ENCODE data around the gene ARHGAP1. TPM values are rescaled to one million over a fixed set of nuclear protein-coding genes. Genes with fewer than 3 reads are reported as not detected.

Gene ARHGAP1
- total RNA-seq, 1 donor from 2014 or later, result 104 TPM

DNA sequence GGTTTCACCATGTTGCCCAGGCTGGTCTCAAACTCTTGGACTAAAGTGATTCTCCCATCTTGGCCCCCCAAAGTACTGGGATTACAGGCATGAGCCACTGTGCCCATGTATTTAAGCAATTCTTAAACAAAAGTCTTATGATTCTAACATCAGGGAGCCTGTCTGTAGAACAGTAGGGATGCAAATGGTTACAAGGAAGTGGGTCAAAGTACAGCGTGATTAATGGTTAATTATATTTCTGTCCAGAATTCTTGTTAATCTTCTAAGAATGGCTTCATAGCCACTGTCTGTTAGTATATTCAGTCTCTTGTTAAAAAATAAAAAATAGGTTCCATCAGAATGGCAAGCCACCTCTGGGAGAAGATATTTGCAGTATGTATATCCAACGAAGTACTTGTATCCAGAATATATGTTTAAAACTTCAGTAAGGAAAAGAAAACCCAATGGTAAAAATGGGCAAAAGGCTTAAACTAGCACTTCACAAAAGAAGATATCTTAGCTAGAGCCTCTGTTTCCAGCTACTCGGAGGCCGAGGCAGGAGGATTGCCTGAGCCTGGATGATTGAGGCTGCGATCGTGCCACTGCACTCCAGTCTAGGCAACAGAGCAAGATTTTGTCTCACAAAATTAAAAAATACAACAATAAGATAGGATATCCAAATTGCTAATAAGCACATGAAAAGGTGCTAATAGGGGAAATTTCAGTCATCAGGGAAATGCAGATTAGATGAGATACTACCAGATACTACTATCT, 60.2 kb downstream of the ARHGAP1 start:
- intact Hi-C loops (cut with DNase I), result no loop called here
- no peak for TF ChIP-seq CTCF (IDR thresholded peaks at IDR 0.05)
- H3K36me3 ChIP-seq, result peaks cover 9 to 17% of the 10 kb centered on the region in 2 donors

DNA sequence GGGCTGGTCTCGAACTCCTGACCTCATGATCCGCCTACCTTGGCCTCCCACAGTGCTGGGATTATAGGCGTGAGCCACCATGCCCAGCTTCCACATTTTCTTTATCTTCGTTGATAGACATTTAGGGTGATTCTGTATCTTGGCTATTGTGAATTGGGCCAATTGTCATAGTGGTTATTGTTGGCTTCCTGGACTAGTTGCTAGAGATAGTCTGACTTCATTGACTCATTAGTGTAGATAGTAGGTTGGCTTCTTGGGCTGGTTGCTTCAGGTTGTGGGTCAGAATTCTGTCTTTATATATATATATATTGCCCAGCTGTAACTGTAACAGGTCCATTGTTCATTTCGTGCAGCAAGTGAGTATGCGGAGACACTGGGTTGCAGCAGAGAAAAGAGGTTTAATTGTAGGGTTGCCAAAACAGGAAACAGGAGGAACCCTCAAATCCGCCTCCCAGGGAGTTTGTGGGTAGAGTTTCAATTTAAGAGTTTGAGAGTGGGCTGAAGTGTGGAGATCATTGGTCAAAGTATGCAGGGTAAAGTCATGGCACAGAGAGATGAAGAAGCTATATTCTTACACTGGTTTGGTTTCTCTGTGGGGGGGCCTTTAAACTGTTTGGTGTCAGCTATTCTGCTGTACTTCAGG, 61.1 kb downstream of the ARHGAP1 start:
- Histone ChIP-seq H3K36me3 (peaks cover 6 to 8% of the 10 kb centered on the region in 2 donors), H3K9me3 (no peaks in the 10 kb centered on the region), H3K27ac (no peak overlapping the region), H3K27me3 (no peaks in the 10 kb centered on the region), H3K4me3 (no peak overlapping the region), H3K4me1 (no peaks in the 10 kb centered on the region)
- DNase-seq (ENCODE audit: low spot score in 2 of 2), result no peak
- intact Hi-C loops (cut with DNase I), result no loop called here
- TF ChIP-seq CTCF (IDR thresholded peaks at IDR 0.05), result no peak

More for the DNA sequence above, 60.2 kb downstream of the ARHGAP1 start:
- Histone ChIP-seq H3K9me3 (no peaks in the 10 kb centered on the region), H3K27me3 (no peaks in the 10 kb centered on the region), H3K4me3 (no peak overlapping the region), H3K4me1 (no peaks in the 10 kb centered on the region), H3K27ac (no peak overlapping the region)
- no peak for DNase-seq (ENCODE audit: low spot score in 2 of 2)

DNA sequence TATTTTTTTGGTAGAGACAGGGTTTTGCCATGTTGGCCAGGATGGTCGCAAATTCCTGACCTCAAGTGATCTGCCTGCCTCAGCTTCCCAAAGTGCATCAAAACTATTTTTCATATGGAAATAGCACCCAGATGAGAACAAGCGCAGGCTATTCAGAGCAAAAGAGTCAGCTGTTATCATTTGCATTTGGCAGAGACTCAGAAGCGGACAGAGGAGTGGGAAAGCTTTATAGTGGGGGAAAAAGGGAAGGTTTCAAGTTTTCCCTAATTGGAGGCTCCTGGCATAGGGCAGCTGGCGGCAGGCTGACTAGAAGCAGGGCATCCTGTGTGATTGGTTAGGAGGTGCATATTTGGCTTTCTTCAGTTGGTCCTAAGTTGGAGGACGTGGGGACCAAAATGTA, 62.9 kb downstream of the ARHGAP1 start:
- Histone ChIP-seq H3K4me1 (no peaks in the 10 kb centered on the region), H3K27me3 (no peaks in the 10 kb centered on the region), H3K27ac (no peak overlapping the region), H3K9me3 (no peaks in the 10 kb centered on the region), H3K4me3 (no peak overlapping the region), H3K36me3 (peaks cover 4 to 10% of the 10 kb centered on the region in 2 donors)
- TF ChIP-seq CTCF (IDR thresholded peaks at IDR 0.05), result no peak
- DNase-seq (ENCODE audit: low spot score in 2 of 2), result no peak
- intact Hi-C loops (cut with DNase I), result no loop called here

- TF ChIP-seq CTCF (IDR thresholded peaks at IDR 0.05), result no peak
- peaks cover 11 to 21% of the 10 kb centered on the region in 2 donors for H3K36me3 ChIP-seq
- no peak for DNase-seq (ENCODE audit: low spot score in 2 of 2)
Measured at GRCh38 chr11:46635557-46636139, 64.8 kb downstream of the ARHGAP1 start.

DNA sequence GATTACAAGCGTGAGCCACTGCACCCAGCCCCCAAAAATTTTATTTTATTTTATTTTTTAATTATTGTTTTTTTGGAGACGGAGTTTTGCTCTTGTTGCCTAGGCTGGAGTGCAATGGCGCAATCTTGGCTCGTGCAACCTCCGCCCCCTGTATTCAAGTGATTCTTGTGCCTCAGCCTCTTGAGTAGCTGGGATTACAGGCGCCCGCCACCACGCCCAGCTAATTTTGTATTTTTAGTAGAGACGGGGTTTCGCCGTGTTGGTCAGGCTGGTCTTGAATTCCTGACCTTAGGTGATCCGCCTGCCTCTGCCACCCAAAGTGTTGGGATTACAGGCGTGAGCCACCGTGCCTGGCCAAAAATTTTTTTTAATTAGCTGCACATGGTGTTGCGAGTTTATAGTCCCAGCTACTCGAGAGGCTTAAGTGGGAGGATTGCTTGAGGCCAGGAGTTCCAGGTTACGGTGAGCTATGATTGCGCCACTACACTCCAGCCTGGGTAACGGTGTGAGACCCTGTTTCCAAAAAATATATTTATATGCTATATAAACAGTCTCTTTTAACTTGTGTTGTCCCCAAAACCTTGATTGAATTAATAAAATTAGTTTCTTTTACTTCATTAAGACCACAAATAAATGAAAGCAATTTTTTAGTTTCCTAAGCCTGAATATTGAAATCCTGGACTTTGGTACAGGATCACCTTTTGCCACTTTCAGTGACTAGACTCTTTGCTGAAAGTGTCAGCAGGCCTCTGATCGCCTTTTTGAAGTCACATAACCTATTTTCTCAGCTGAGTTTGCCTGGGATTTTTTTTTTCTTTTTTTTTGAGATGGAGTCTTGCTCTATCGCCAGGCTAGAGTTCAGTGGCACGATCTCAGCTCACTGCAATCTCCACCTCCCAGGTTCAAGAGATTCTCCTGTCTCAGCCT, 66.9 kb downstream of the ARHGAP1 start:
- Histone ChIP-seq H3K36me3 (peaks cover 24 to 29% of the 10 kb centered on the region in 2 donors), H3K27me3 (no peaks in the 10 kb centered on the region), H3K27ac (no peak overlapping the region), H3K4me1 (no peaks in the 10 kb centered on the region), H3K9me3 (no peaks in the 10 kb centered on the region), H3K4me3 (no peak overlapping the region)
- no peak for TF ChIP-seq CTCF (IDR thresholded peaks at IDR 0.05)
- no peak for DNase-seq (ENCODE audit: low spot score in 2 of 2)
- intact Hi-C loops (cut with DNase I), result no loop called here

More at GRCh38 chr11:46635557-46636139, 64.8 kb downstream of the ARHGAP1 start:
- intact Hi-C loops (cut with DNase I), result no loop called here
- H3K9me3 ChIP-seq, result no peaks in the 10 kb centered on the region
- H3K27ac ChIP-seq, result no peak overlapping the region
- no peak overlapping the region for H3K4me3 ChIP-seq
- H3K27me3 ChIP-seq, result no peaks in the 10 kb centered on the region
- H3K4me1 ChIP-seq, result no peaks in the 10 kb centered on the region
